Gastrocnemius medialis (tissue), 4 donors: Measurements from ENCODE around the gene NRCAM.

Source experiments
- POLR2A ChIP-seq, 2 donors: fragments of 450-650 bp; IDR thresholded peaks; one replicate each; pipeline ENCODE4 v1.6.1; 2017; ENCODE audit warnings: antibody characterized with exemption in 2 of 2, mild to moderate bottlenecking in 2 of 2, moderate library complexity in 2 of 2
- TF ChIP-seq, protein P1 (sequence below), 5 experiments: fragments of 450-650 bp in 3 of 5; fragments of 200-600 bp in 2 of 5; sonication (generic) in 2 of 5; IDR thresholded peaks in 4 of 5; conservative IDR thresholded peaks in 1 of 5; 1 replicate in 4 of 5; 2 replicates in 1 of 5; pipeline ENCODE4 v1.5.1; 2016 to 2019; ENCODE audit warnings: antibody characterized with exemption in 5 of 5, mild to moderate bottlenecking in 3 of 5, moderate library complexity in 3 of 5

GRCh38 chr7:108479118-108479517, 22.9 kb upstream of the NRCAM start:
- TF ChIP-seq, protein P1, sequence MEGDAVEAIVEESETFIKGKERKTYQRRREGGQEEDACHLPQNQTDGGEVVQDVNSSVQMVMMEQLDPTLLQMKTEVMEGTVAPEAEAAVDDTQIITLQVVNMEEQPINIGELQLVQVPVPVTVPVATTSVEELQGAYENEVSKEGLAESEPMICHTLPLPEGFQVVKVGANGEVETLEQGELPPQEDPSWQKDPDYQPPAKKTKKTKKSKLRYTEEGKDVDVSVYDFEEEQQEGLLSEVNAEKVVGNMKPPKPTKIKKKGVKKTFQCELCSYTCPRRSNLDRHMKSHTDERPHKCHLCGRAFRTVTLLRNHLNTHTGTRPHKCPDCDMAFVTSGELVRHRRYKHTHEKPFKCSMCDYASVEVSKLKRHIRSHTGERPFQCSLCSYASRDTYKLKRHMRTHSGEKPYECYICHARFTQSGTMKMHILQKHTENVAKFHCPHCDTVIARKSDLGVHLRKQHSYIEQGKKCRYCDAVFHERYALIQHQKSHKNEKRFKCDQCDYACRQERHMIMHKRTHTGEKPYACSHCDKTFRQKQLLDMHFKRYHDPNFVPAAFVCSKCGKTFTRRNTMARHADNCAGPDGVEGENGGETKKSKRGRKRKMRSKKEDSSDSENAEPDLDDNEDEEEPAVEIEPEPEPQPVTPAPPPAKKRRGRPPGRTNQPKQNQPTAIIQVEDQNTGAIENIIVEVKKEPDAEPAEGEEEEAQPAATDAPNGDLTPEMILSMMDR (IDR thresholded peaks at IDR 0.05 in 4 of 5, conservative IDR thresholded peaks at IDR 0.05 in 1 of 5) = no peak
- no peak for TF ChIP-seq POLR2A (IDR thresholded peaks at IDR 0.05)
